Measurements from ENCODE around the gene DCC.

DCC gene

GRCh38 chr18:52850031-52850560, 510.1 kb downstream of the DCC start:
- CTCF ChIA-PET, result no interaction called here
- TF ChIP-seq, protein P1, sequence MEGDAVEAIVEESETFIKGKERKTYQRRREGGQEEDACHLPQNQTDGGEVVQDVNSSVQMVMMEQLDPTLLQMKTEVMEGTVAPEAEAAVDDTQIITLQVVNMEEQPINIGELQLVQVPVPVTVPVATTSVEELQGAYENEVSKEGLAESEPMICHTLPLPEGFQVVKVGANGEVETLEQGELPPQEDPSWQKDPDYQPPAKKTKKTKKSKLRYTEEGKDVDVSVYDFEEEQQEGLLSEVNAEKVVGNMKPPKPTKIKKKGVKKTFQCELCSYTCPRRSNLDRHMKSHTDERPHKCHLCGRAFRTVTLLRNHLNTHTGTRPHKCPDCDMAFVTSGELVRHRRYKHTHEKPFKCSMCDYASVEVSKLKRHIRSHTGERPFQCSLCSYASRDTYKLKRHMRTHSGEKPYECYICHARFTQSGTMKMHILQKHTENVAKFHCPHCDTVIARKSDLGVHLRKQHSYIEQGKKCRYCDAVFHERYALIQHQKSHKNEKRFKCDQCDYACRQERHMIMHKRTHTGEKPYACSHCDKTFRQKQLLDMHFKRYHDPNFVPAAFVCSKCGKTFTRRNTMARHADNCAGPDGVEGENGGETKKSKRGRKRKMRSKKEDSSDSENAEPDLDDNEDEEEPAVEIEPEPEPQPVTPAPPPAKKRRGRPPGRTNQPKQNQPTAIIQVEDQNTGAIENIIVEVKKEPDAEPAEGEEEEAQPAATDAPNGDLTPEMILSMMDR (conservative IDR thresholded peaks at IDR 0.05; ENCODE audit: low read depth), result no peak
- POLR2A ChIA-PET (ENCODE audit: low non-redundant PET), result no interaction called here
- no peak overlapping the region for H3K27ac ChIP-seq
- DNase-seq (ENCODE audit: low spot score), result no peak

DNA sequence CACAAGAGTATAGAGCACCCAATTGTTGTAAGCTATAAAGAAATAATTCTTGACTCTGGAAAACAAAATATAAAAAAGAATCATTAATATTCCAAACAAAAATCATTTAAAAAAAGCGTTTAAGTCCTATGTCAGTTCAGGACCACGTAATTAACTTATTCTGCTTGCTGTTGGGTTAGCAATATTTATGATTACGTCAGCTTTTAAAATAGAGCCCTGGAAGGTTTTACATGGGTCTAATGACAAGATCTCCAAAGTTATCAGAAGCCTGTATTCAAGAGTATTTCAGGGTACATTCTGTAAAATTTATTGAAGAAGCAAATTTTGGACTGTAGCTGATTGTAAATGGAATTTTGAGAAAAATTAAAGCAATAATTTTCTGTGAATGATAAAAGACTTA, 521.6 kb downstream of the DCC start:
- ChIA-PET CTCF (no interaction called here), POLR2A (ENCODE audit: low non-redundant PET) (interaction anchor here (0.7 kb wide), 1 partner anchor 448 kb away, joined by 4 read pairs; no protein-coding TSS in a partner anchor)
- no peak for DNase-seq (ENCODE audit: low spot score)
- H3K27ac ChIP-seq, result no peak overlapping the region
- TF ChIP-seq, protein P1 (conservative IDR thresholded peaks at IDR 0.05; ENCODE audit: low read depth), result no peak

DNA sequence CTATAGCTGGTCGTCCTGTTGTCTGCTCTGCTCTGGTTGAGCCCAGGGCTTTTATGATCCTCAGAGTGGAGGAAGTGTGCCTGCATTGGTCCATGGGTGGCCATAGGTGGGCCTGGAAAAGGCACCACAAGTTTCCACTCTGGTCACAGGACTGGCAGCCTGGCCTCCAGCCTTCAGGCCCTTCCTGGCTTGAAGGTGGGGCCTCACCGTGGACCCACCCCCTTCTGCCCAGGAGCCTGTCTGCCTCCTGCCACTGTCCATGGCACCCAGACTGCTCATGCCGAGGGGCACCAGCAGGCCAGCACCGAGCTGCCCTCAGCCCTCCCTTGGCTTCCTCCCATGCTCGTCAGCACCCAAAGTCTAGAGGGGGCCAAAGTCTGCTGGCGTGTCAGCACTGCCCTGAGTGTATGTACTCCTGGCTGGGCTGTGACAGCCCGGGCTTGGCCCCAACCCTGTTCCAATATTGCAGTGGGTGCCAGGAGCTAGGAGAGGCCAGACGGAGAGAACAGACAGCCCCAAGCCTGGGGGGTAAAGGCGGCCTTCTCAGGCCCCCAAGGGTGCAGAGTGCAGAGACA, 529.4 kb downstream of the DCC start:
- ChIA-PET CTCF (no interaction called here), POLR2A (ENCODE audit: low non-redundant PET) (no interaction called here)
- no peak for DNase-seq (ENCODE audit: low spot score)
- H3K27ac ChIP-seq, result no peak overlapping the region
- TF ChIP-seq, protein P1 (conservative IDR thresholded peaks at IDR 0.05; ENCODE audit: low read depth), result no peak

DNA sequence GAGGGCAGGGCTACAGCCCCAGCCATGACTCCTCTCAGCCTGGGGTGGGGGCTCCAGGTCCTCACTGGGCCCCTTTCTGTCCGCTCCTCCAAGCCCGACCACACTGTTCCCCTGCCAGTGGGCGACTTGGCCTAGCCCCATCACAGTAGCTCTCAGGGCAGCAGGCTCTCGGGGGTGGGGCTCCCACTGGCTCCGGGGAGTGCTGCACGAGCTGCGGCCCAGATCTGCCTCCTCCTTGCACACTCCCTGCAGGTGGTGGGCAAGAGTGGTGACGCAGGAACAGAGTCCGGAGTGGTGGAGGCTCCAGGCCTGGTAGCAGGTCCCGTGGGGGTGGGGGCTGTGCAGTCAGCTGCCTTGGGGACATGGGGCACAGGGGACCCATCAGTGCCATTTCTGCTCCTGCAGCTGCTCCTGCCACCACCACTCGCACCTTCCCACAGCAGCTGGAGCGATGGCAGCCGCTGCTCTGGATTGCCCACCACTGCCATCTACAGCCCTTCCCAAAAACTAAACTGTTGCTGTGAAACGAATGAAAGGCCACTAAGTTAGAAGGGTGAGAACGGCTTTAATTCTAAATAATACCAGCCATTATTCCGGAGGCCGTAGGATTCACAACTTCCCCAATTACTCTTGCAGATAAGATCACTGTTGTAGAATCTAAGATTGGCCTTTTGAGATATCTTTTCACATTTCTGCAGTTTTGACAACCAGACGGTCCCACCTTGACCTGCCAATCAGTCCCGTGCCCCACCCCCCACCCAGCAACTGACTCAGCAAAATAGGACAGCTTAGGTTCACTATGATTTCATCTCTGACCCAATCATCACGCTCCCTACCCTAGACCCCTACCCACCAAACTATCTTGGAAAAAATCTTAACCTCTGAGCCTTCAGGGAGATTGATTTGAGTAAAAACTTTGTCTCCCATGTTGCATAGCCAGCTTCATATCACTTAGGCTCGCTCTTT, 530.2 kb downstream of the DCC start:
- ChIA-PET CTCF (no interaction called here), POLR2A (ENCODE audit: low non-redundant PET) (no interaction called here)
- no peak for DNase-seq (ENCODE audit: low spot score)
- no peak overlapping the region for H3K27ac ChIP-seq
- TF ChIP-seq, protein P1 (conservative IDR thresholded peaks at IDR 0.05; ENCODE audit: low read depth), result no peak

- no peak for DNase-seq (ENCODE audit: low spot score)
- H3K27ac ChIP-seq, result no peak overlapping the region
- ChIA-PET POLR2A (ENCODE audit: low non-redundant PET) (no interaction called here), CTCF (no interaction called here)
- TF ChIP-seq, protein P1 (conservative IDR thresholded peaks at IDR 0.05; ENCODE audit: low read depth), result no peak
Measured at GRCh38 chr18:52874774-52875173, 534.8 kb downstream of the DCC start.

DNA sequence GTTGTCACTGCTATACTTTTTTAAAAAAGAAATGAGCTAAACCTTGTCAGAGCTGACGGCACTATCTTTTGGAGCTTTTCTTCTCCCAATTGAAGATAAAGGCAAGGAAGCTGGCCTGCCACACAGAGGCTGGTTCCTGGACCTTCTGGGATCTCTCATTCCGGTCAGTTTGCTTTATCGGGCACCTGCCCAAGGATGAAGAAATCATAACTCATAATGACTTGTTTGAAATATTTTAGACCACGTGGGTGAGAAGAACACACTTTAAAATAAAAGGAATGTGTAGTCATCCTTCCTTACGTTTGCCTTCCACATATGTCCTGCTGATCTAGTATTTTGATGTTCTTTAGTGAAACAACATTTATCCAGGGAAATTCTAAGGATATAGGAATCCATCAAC, 535.7 kb downstream of the DCC start:
- TF ChIP-seq, protein P1 (conservative IDR thresholded peaks at IDR 0.05; ENCODE audit: low read depth), result no peak
- POLR2A ChIA-PET (ENCODE audit: low non-redundant PET), result no interaction called here
- H3K27ac ChIP-seq, result no peak overlapping the region
- DNase-seq (ENCODE audit: low spot score), result no peak
- CTCF ChIA-PET, result interaction anchor here (0.5 kb wide), 1 partner anchor 316 kb away, joined by 4 read pairs; no protein-coding TSS in a partner anchor

Measured in RWPE1 (cell line).